Endothelial cell of umbilical vein (primary cell): Measurements from ENCODE around the gene CXCL11. TPM values are rescaled to one million over a fixed set of nuclear protein-coding genes. Genes with fewer than 3 reads are reported as not detected.

Source experiments
- BruUV-seq: library from RNA; stranded (reverse); fragments of 400-500 nt; replicated peaks from 2 replicates; lab custom pipeline; 2021; lab: Mats Ljungman, UMichigan
- CTCF ChIA-PET: fragments of 300-600, 350-600 bp; sonication (Branson Sonifier 250); formaldehyde crosslinking; loops from one replicate; lab custom pipeline; 2021; ENCODE audit warnings: antibody characterized with exemption, inconsistent platforms; lab: Charles Lee
- POLR2A ChIA-PET: fragments of 300-600, 350-600 bp; sonication (Branson Sonifier 250); formaldehyde crosslinking; loops from one replicate; lab custom pipeline; 2021; ENCODE audit warnings: antibody characterized with exemption, inconsistent platforms; lab: Charles Lee
- DNase-seq: peaks from one replicate; pipeline ENCODE4 v3.0.0-alpha.2; 2011; ENCODE audit warnings: low read depth, low spot score
- FAIRE-seq: peaks from 2 replicates; lab custom pipeline; 2011; peaks lifted over from hg19 to GRCh38; lab: Jason Lieb, UNC
- H2AFZ ChIP-seq: 2 replicates; pipeline ENCODE4 v1.6.0; 2012; ENCODE audit warnings: low read depth, low read length, control low read depth, inconsistent platforms
- H3K27ac ChIP-seq: 2 replicates; pipeline ENCODE4 v1.5.1; 2011; ENCODE audit warnings: low read depth, mild to moderate bottlenecking, control low read depth, low read length, moderate library complexity; ENCODE audit not compliant: insufficient read depth
- H3K27me3 ChIP-seq, 2 experiments: 2 replicates each; pipeline versions ENCODE4 v1.6.0 to v1.6.1; 2011; ENCODE audit warnings: low read length in 2 of 2, mixed read lengths in 1 of 2; ENCODE audit not compliant: control insufficient read depth in 2 of 2, insufficient read depth in 2 of 2
- H3K36me3 ChIP-seq, 2 experiments: 2 replicates in 1 of 2; 3 replicates in 1 of 2; pipeline ENCODE4 v1.5.1; 2011; ENCODE audit warnings: low read length in 2 of 2, mild to moderate bottlenecking in 1 of 2, moderate library complexity in 1 of 2; ENCODE audit not compliant: control insufficient read depth in 2 of 2, insufficient read depth in 2 of 2; ENCODE audit errors: extremely low read depth in 1 of 2
- H3K4me1 ChIP-seq: 3 replicates; pipeline ENCODE4 v1.5.1; 2011; ENCODE audit warnings: mild to moderate bottlenecking, low read length; ENCODE audit not compliant: control insufficient read depth, insufficient read depth; ENCODE audit errors: extremely low read depth
- H3K4me2 ChIP-seq: 2 replicates; pipeline ENCODE4 v1.6.1; 2011; ENCODE audit warnings: low read length, control low read depth, mixed read lengths; ENCODE audit not compliant: insufficient read depth
- H3K4me3 ChIP-seq, 3 experiments: fragments of 200-600 bp in 1 of 3; sonication (generic), shearing (Covaris generic) in 1 of 3; replicated peaks in 1 of 3; 2 replicates each; pipeline ENCODE4 v1.5.1; 2011 to 2016; ENCODE audit warnings: control low read depth in 3 of 3, low read length in 3 of 3, mild to moderate bottlenecking in 2 of 3, inconsistent platforms in 1 of 3, low read depth in 1 of 3, moderate library complexity in 1 of 3; ENCODE audit not compliant: insufficient read depth in 1 of 3
- H3K79me2 ChIP-seq: 2 replicates; pipeline ENCODE4 v1.6.0; 2012; ENCODE audit warnings: low read length, inconsistent platforms; ENCODE audit not compliant: control insufficient read depth, insufficient read depth
- H3K9ac ChIP-seq: replicated peaks from 2 replicates; pipeline ENCODE3; 2011; ENCODE audit warnings: low read length, control low read depth; ENCODE audit not compliant: insufficient read depth; ENCODE audit errors: extremely low read depth
- H3K9me1 ChIP-seq: replicated peaks from 3 replicates; pipeline ENCODE4 v1.6.0; 2011; ENCODE audit warnings: mild to moderate bottlenecking, low read length; ENCODE audit not compliant: control insufficient read depth, insufficient read depth; ENCODE audit errors: extremely low read depth
- H3K9me3 ChIP-seq: replicated peaks from 2 replicates; pipeline ENCODE4 v1.5.1; 2012; ENCODE audit warnings: low read length, inconsistent platforms; ENCODE audit not compliant: control insufficient read depth, insufficient read depth
- H4K20me1 ChIP-seq: replicated peaks from 2 replicates; pipeline ENCODE3; 2011; ENCODE audit warnings: mild to moderate bottlenecking, low read length; ENCODE audit not compliant: control insufficient read depth, insufficient read depth; ENCODE audit errors: extremely low read depth
- CTCF ChIP-seq, 2 donors: IDR thresholded peaks; 1 replicate in 1 of 2; 2 replicates in 1 of 2; pipeline ENCODE4 v1.5.1; 2011; ENCODE audit warnings: low read length in 2 of 2, mild to moderate bottlenecking in 2 of 2, moderate library complexity in 2 of 2, control low read depth in 1 of 2, inconsistent platforms in 1 of 2, low read depth in 1 of 2; ENCODE audit not compliant: insufficient read depth in 1 of 2; ENCODE audit errors: extremely low read depth in 1 of 2
- EZH2 ChIP-seq: IDR thresholded peaks from 2 replicates; pipeline ENCODE4 v1.6.1; 2012; ENCODE audit warnings: borderline replicate concordance, low read depth, mild to moderate bottlenecking, moderate library complexity, low read length, inconsistent platforms; ENCODE audit not compliant: severe bottlenecking
- FOS ChIP-seq: IDR thresholded peaks from 2 replicates; pipeline ENCODE4 v1.6.1; 2011; ENCODE audit warnings: mild to moderate bottlenecking, low read length, moderate library complexity, borderline replicate concordance; ENCODE audit not compliant: insufficient read depth
- GATA2 ChIP-seq: IDR thresholded peaks from 2 replicates; pipeline ENCODE4 v1.7.0; 2011; ENCODE audit warnings: low read depth, mild to moderate bottlenecking, moderate library complexity, mixed read lengths, low read length; ENCODE audit not compliant: insufficient read length, insufficient read depth
- MAX ChIP-seq: IDR thresholded peaks from 2 replicates; pipeline ENCODE4 v1.6.1; 2011; ENCODE audit not compliant: insufficient read depth, insufficient read length
- POLR2A ChIP-seq: IDR thresholded peaks from 2 replicates; pipeline ENCODE4 v1.6.1; 2012; ENCODE audit warnings: low read depth, mild to moderate bottlenecking, control low read depth, low read length
- dilution Hi-C: fragments of 300-500 bp; cut with MboI; formaldehyde crosslinking; loops from one replicate; pipeline ENCODE4 v1.15.0; 2019; ENCODE audit warnings: low sequenced_read_pairs; ENCODE audit not compliant: extremely low pct_ligation_motif_present
- intact Hi-C: fragments of 100-400 bp; cut with micrococcal nuclease; formaldehyde crosslinking; loops from one replicate; pipeline ENCODE4 v1.10.0; 2022
- polyA plus RNA-seq, 4 experiments: library from polyadenylated mRNA; depleted of rRNA in 3 of 4; stranded (reverse) in 3 of 4; unstranded in 1 of 4; fragments of >200 nt; gene quantifications; 2 replicates each; pipeline versions ENCODE4 v1.2.1 to v1.2.3, GENCODE V29; 2011 to 2012; ENCODE audit warnings: missing spikeins in 1 of 4
- total RNA-seq: library from RNA; stranded (reverse); gene quantifications from 2 replicates; pipeline ENCODE4 v1.2.3, GENCODE V29; 2021

Gene CXCL11
- total and polyA plus RNA-seq, 2 donors (not counting 3 experiments of a cell fraction or from before 2014, with no cell fraction given) = 0.91 to 1.1 TPM

DNA sequence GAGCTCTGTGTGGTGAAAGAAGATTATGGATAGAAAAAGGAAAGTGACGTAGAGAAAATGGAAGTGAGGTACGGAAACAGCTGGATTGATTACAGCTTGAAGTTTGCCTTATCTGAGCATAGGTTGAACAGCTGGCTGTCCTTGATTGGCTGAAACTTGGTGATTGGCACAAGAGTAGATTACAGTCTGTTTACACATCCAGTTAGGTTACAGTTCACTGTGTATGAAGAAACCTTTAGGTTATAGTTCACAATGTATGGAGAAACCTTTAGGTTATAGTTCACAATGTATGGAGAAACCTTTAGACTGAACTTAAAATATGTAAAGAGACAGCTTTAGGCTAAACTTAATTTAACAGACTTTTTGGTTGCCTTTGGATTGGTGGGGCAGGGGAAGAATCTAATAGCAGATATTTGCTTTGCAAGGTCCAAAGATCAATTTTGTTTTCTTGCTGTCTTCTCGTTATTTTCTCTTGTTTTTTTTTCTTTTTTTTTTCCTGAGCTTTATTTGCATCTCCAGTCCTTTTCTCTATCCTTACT is 23.1 kb upstream of the CXCL11 start:
- Histone ChIP-seq H3K4me1 (no peaks in the 10 kb centered on the region), H3K9ac (no peak overlapping the region), H3K9me1 (no peaks in the 10 kb centered on the region), H3K36me3 (no peaks in the 10 kb centered on the region), H3K79me2 (no peaks in the 10 kb centered on the region), H3K4me2 (no peak overlapping the region), H3K27ac (no peak overlapping the region), H4K20me1 (no peaks in the 10 kb centered on the region), H3K9me3 (no peaks in the 10 kb centered on the region), H3K27me3 (peaks cover 39 to 68% of the 10 kb centered on the region in 2 experiments), H2AFZ (no peak overlapping the region), H3K4me3 (no peak overlapping the region)
- ChIA-PET POLR2A (no interaction called here), CTCF (interaction anchor here (0.6 to 2.9 kb wide), 13 partner anchors 16 to 180 kb away, joined by 3 to 27 read pairs (median 4); partner anchors contain the start of genes CXCL11 and SDAD1)
- dilution Hi-C loops = no loop called here
- no peak for TF ChIP-seq MAX
- no peak for TF ChIP-seq FOS
- no peak for TF ChIP-seq EZH2
- TF ChIP-seq CTCF (IDR thresholded peaks at IDR 0.05; ENCODE audit: extremely low read depth in 1 of 2, insufficient read depth in 1 of 2, low read depth in 1 of 2, low read length in 2 of 2) = no peak
- no peak for TF ChIP-seq POLR2A
- TF ChIP-seq GATA2 = no peak
- FAIRE-seq = no peak
- intact Hi-C loops = no loop called here
- no TSS peak for BruUV-seq
- no peak for DNase-seq
